SK-N-SH treated with all-trans-retinoic acid at 6 μM for 48 hours (cell line): Measurements from ENCODE around the gene DEFB131B.

ENCODE experiments used
- CSDC2 ChIP-seq: fragments of 250-450 bp; sonication (Bioruptor Pico); IDR thresholded peaks from 2 replicates; pipeline ENCODE4 v1.5.0; 2020; ENCODE audit warnings: mild to moderate bottlenecking, moderate library complexity
- POU6F1 ChIP-seq: fragments of 250-450 bp; sonication (Bioruptor Pico); IDR thresholded peaks from 2 replicates; pipeline ENCODE4 v1.8.0; 2021; ENCODE audit warnings: low read depth, mild to moderate bottlenecking, moderate library complexity, borderline replicate concordance
- TOX ChIP-seq: fragments of 250-450 bp; sonication (Bioruptor Pico); IDR thresholded peaks from 2 replicates; pipeline ENCODE4 v1.8.0; 2021; ENCODE audit warnings: mild to moderate bottlenecking, moderate library complexity, borderline replicate concordance
- ZNF70 ChIP-seq: fragments of 450-650 bp; formaldehyde crosslinking; IDR thresholded peaks from 2 replicates; pipeline ENCODE4 v1.5.0; 2020; ENCODE audit warnings: mild to moderate bottlenecking, moderate library complexity
- TF ChIP-seq, protein P1 (sequence below): fragments of 250-450 bp; sonication (Bioruptor Pico); IDR thresholded peaks from 2 replicates; pipeline ENCODE4 v1.5.1; 2020; ENCODE audit warnings: low read depth, mild to moderate bottlenecking, moderate library complexity

DNA sequence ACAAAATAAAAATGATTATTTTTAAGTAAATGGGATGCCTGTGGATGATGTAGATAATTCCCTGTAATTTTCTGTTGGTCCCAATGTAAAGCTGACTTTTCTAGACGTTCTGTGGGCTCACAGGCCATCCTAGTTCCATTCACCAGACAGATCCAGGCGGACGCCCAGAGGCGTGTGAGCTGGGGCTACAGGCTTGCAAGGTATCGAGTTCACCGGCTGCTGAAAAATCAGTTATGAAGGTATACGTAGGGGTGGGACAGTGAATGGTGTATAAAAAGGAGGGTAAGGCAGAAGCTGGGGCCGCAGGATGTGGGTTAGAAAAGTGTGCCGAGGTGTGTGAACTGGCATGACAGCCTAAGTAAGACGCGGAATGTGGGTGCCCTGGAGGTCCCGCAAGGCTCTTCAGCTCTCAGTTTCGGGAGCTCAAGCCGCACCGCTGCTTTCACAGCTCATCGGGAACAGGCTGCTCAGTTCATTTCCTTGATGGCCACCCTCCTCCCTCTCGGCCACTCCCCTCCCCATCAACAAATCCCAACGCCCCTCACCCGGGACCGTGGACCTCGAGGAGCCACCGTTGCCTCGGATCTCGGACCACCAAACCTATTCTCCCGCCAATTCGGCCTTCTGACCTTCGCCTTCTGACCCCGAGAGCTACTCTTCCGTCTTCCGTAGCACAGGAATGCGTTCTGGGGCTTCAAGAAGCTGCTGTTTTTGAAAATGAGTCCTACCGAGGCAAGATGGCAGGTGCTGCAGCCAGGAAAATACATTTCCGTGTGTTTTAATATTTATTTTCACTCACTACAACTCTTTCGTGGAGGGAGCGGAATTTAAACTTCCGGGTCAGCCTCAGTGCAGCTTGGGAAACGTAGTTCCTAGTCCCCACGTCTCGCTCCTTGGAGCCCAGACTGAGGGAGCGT lies 49.8 kb downstream of the DEFB131B start, which contains the start of gene XNDC1N:
- TF ChIP-seq POU6F1 (CRISPR knock-in tag) (no peak), TOX (CRISPR knock-in tag) (no peak), CSDC2 (CRISPR knock-in tag) (no peak), ZNF70 (CRISPR knock-in tag) (no peak)
- TF ChIP-seq, protein P1, sequence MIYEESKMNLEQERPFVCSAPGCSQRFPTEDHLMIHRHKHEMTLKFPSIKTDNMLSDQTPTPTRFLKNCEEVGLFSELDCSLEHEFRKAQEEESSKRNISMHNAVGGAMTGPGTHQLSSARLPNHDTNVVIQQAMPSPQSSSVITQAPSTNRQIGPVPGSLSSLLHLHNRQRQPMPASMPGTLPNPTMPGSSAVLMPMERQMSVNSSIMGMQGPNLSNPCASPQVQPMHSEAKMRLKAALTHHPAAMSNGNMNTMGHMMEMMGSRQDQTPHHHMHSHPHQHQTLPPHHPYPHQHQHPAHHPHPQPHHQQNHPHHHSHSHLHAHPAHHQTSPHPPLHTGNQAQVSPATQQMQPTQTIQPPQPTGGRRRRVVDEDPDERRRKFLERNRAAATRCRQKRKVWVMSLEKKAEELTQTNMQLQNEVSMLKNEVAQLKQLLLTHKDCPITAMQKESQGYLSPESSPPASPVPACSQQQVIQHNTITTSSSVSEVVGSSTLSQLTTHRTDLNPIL (CRISPR knock-in tag) = no peak
